HuH-7 (cell line): Measurements from ENCODE around the gene LRRC3.
"Not testable (repeated sequence)": the region's sequence is repeated elsewhere in the genome, so short reads cannot be mapped to it uniquely, and the experiment has no call there.

ENCODE experiments used
- DNase-seq: peaks from one replicate; pipeline ENCODE4 v3.0.0; 2011; ENCODE audit warnings: low spot score

Gene LRRC3, protein sequence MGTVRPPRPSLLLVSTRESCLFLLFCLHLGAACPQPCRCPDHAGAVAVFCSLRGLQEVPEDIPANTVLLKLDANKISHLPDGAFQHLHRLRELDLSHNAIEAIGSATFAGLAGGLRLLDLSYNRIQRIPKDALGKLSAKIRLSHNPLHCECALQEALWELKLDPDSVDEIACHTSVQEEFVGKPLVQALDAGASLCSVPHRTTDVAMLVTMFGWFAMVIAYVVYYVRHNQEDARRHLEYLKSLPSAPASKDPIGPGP

DNA sequence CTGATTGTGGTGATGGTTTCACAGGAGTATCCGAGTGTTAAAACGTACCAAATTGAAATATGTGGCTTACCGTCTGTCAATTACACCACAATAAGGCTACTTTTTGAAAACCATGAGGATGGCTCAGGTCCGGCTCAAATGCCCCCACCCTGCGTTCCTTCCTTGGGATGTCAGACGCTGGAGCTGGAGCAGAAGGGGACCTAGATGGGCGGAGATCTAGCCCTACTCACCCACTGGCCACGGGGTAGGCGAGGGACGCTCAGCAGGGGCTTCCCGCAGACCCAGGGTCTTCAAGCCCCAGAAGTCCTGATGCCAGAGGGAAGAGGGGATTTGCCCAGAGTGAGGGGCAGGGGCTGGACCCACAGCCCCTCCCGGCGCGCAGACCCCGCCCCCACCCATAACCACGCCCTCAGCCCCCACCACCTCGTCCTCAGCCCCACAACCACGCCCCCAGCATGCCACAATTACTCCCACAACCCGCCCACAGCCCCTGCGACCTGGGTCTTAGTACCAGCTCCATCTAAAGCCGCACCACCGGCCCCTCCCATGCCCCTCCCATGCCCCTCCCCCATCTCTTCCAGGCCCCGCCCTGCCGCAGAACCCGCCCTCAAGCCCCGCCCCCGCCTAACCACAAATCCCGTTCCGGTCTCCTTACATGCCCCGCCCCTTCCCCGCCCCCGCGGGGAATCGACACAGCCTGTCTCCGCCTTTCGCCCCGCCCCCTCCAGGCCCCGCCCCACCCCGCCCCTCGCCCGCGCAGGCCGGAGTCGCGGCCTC lies at the start of gene LRRC3:
Gene LRRC3, plus strand, starts transcription at position 764 of the 777 bp plus-strand sequence. CDS start 1,135 bp downstream, outside the sequence.
- DNase-seq: peak; percentile 98

DNA sequence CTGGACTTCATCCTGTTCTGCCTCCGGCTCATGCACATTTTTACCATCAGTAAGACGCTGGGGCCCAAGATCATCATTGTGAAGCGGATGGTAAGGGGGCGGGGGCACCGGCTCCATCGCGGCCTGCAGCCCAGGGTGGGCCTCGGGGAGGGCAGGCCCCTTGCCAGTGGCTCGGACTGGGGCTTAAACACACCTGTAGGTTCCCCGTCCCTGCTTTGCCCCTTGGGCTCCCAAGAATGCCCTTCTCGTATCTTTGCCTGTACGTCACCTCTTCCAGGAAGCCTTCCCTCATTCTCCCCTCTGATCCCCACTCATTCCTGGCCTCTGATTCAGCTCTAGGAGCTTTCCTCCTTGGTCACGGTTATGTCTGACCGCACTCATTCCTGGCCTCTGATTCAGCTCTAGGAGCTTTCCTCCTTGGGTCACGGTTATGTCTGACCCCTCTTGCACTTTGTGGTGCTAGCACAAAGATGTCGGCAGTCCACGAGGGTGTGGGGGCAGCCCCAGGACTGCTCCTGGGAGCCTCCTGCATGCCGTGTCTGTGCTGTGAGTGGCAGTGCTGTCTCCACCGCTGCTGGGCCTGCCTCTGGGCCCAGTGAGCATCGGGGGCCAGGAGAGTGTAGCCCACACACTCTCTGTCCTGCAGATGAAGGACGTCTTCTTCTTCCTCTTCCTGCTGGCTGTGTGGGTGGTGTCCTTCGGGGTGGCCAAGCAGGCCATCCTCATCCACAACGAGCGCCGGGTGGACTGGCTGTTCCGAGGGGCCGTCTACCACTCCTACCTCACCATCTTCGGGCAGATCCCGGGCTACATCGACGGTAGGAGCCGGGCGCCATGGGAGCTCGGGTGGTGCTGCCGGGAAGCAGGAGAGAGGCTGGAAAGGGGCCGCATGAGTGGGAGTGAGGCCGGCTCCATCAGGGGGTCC lies 49.1 kb upstream of the LRRC3 start:
- no peak for DNase-seq

DNA sequence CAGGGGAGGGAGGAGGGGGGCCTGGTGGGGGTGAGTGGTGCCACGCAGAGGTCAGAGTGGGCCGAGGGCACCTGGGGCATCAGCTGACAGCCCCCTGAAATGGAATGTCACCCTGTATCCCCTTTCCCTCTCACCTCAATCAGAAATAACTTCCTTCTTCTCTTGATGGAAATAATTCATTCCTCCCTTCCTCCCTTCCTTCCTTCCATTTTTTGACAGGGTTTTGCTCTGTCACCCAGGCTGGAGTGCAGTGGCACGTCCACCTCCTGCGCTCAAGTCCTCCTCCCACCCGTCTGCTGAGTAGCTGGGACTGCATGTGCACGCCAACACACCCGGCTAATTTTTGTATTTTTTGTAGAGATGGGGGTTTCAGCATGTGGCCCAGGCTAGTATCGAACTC lies 48.4 kb upstream of the LRRC3 start:
- no peak for DNase-seq

DNA sequence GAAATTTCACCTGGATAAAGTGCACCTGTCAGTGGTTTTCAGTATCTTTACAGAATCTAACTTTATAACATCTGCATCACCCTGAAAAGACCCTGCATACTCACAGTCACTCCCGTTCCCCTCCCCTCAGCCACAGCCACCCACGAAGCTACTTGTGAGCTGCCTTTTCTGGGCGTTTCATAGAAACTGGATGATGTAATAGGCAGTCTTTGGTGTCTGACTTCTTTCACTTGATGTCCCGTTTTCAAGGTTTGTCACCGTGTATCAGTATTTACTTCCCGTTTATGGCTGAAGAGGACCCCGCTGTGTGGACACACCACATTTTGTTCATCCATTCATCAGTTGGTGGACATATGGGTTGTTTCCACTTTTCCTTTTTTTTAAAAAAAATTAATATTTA lies 47.8 kb upstream of the LRRC3 start:
- no peak for DNase-seq

DNA sequence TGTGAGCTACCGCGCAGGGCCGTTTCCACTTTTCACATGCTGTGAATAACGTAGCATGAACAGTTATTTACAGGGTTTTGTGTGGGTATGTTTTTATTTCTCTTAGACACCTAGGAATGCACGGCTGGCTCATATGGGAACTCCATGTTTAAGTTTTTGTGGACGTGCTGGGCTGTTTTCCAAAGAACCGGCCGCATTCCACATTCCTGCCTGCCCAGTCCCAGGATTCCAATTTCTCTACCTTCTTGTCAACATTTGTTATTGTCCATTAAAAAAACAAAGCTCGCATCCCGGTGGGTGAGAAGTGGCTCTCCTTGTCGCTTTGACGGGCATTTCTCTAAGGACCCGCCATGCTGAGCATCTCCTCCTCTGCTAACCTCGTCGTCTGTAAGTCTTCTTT lies 47.1 kb upstream of the LRRC3 start:
- DNase-seq: no peak

DNA sequence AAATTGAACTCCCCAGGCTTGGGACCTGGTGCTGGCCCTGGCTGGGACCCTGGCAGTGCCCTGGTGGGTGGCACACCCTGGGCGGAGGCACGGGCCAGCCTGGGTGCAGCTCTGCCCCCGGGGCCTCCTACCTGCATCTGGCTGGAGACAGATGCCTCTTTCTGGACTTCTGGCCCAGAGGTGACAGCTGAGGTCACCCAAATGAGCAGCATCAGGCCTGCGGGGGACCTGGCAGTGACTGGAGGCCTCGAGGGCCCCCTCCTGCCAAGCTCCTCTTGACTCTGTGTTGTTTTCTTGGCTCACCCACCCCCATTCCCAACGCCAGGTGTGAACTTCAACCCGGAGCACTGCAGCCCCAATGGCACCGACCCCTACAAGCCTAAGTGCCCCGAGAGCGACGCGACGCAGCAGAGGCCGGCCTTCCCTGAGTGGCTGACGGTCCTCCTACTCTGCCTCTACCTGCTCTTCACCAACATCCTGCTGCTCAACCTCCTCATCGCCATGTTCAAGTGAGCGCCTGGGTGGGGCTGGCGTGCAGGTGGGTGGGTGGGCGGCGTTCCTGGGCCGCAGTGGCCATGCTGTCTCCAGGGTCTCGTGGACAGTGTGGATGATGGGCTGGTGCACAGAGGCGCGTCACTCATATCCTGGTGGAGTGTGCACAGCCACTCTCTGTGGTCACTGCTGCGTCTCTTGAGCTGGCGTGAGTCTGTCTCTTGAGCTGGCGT lies 41.6 kb upstream of the LRRC3 start:
- no peak for DNase-seq

DNA sequence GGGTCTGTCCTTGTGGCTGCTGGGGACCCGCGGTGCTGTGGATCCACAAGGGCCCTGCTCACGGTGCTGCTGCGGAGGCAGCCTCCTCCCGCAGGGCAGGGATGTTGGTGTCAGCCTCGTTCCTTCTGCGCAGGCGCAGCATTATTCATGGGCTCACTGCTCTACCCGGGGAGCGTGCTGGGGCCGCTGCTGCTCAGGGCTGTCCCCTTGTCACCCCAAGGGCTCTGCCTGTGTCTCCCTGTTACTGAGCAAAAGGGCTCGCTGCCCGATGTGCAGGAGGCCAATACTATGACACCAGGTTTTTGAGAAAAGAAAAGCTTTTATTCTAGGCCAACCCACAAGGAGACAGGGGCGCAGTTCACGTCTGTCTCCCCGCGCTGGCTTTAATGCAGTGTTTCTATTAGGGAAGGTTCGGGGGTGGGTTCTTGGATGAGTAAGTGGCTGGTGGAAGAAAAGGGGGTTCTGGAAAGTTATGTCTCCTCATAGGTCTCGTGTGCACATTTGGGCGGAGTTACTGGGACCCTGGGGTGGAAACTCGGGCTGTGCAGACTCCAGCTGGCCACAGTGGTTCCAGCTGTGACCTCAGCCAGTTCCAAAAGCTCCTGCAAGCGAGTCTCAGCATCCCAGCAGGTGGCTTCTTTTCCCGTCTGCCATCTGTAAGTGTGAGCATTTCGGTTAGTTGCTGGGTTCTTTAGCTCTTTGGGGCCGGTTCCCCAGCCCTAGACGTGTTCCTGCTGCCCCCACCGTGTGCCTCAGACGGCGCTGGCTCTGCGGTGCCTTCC lies 40.8 kb upstream of the LRRC3 start:
- no peak for DNase-seq

DNA sequence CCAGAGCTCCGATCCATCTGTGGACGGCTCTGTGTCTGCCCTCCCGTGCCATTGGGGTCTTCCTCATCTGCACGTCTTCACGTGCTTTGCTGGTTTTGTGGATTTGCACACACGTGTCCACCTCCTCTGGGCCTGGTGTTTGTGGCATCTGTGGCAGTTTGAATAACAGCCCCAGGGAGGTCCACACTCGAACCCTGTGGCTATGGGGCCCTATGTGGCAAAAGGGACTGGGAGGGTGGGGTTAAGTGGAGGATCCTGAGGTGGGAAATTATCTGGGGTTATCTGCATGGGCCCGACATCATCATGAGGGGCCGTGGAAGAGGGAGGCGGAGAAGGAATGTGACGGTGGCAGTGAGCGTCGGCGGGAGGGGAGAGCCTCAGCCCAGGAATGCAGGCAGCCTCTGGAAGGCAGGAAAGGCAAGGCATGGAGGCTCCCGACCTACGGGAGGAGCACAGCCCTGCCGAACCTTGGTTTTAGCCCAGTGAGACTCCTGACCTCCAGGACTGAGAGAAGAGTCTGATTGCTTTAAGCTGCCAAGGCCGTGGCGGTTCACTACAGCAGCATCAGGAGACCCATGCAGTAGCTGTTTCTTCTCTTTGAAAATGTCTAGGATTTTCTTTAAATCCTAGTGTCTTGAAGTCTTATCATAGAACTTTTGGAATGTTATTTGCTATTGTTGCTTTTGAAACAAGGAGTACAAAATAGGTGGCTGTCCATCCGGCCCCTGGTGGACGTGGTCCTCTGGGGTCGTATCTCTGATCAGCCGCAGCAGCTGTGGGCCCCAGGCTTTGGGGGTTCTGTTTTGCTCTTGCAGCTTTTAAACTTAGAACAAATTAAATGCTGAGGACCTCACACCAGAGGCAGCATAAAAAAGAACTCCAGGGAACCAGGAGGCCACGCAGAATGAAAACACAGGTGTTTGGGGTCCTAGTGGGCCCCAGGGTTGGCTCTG lies 40.0 kb upstream of the LRRC3 start:
- DNase-seq: no peak

DNA sequence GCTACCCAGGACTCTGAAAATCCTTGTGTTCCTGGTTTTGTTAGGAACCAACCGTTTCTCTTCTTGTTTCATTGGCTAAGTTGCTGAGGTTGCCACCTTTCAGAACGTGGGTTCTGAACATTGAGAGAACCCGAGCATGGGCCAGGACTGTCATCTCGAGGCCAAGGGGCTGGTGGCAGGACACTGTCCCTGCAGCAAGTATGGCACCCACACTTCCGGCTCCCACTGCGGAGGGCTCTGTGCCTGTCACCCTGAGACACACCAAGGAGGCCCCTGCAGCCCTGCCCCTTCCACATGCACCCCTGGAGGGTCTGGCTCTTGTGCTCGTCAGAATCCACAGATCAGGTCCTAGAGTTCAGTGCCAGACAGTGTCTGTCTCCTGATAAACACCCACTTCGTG lies 39.1 kb upstream of the LRRC3 start:
- DNase-seq: no peak

DNA sequence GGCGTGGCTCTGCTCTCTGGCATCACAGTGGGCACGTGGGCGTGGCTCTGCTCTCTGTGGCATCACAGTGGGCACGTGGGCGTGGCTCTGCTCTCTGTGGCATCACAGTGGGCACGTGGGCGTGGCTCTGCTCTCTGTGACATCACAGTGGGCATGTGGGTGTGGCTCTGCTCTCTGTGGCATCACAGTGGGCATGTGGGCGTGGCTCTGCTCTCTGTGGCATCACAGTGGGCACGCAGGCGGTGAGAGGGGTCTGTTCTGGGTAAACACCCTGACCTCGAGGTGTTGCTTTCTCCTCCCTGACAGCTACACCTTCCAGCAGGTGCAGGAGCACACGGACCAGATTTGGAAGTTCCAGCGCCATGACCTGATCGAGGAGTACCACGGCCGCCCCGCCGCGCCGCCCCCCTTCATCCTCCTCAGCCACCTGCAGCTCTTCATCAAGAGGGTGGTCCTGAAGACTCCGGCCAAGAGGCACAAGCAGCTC lies 37.6 kb upstream of the LRRC3 start:
- not testable (repeated sequence) for DNase-seq

DNA sequence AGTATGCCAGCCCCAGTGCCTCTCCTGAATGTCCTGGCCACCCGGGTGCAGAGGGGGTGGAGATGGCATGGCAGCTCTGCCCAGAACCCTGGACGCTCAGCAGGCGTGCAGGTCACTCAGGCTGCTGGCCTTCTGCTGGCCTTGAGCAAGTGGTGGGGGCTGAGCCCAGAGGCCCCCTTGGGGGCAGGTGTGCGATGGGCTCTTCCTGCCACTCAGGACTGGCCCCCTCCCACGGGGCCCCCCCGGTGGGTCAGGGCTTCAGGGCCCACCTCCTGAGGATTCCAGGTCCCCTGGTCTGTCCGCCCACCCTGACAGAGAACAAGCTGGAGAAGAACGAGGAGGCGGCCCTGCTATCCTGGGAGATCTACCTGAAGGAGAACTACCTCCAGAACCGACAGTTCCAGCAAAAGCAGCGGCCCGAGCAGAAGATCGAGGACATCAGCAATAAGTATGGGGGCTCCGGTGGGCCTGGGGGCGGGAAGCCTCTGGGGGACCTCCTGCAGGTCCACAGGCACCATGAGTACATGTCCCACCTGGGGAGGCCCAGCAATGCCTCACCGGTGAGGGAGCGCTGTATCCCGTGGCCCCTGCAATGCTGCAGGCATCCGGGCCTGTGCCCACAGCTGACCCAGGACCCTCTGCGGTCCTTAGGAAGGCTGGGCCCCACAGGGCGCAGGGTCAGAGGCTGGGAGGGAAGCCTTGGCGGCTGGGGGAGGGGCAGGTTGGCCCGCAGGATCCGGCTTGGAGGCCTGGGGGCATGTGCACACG lies 37.0 kb upstream of the LRRC3 start:
- no peak for DNase-seq

DNA sequence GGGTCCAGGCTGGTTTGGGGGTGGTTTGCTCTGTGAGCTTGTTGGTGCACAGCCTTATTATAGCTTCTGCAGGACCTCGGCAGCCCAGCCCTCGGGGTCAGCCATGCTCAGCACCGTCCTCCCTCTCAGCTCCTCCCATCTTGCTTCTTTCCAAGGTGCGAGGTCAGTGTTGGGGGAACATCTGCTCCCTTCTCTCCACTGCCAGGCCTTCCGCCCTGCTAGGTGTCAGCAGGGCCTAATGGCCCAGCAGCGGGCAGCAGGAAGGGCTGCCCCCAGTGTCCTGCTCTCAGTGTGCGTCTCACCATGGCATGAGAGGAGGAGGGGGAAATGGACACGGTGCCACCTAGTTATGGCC lies 36.5 kb upstream of the LRRC3 start:
- DNase-seq: no peak

DNA sequence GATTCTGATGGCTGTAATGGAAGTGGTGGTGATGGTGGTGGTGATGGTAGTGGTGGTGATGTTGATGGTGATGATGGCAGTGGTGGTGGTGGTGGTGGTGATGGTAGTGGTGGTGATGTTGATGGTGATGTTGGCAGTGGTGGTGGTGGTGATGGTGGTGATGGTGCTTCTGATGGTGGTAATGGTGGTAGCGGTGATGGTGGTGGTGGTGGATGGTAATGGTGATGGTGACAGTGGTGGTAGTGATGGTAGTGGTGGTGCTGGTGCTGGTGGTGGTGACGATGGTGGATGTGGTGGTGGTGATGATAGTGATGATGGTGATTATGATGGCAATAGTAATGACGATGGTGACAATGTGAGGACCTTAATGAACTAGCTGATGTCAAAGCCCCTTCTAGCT lies 35.6 kb upstream of the LRRC3 start:
- DNase-seq: no peak

DNA sequence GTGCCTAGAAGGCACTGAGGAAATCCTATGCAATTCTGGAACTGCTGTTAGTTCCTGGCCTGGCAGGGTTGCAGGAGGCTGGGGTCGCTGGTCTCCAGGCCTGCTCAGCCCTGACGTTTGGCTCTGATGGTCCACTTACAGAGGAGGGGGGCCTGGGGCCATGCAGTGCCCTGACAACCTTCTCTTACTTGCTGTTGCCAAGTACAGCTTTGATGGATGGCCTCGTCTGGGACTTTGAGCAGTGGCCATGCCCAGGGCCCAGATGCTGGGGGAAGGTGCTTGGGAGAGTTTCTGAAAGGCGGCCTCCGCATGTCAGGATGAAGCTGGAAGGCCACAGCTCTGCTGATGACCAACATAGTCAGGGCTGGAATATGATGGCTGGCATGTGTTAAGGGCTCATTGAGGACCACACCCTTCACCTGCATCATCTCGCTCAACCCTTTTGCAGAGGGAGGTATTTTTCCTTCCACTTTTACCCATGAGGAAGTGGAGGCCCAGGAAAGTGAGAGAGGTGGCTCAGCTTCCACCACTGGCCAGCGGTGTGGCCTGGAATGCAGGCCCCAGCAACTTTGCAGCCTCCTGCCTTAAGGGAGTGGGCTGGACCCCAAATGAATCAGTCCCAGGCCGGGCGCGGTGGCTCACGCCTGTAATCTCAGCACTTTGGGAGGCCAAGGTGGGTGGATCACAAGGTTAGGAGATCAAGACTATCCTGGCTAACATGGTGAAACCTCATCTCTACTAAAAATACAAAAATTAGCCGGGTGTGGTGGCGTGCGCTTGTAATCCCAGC lies 34.7 kb upstream of the LRRC3 start:
- no peak for DNase-seq

DNA sequence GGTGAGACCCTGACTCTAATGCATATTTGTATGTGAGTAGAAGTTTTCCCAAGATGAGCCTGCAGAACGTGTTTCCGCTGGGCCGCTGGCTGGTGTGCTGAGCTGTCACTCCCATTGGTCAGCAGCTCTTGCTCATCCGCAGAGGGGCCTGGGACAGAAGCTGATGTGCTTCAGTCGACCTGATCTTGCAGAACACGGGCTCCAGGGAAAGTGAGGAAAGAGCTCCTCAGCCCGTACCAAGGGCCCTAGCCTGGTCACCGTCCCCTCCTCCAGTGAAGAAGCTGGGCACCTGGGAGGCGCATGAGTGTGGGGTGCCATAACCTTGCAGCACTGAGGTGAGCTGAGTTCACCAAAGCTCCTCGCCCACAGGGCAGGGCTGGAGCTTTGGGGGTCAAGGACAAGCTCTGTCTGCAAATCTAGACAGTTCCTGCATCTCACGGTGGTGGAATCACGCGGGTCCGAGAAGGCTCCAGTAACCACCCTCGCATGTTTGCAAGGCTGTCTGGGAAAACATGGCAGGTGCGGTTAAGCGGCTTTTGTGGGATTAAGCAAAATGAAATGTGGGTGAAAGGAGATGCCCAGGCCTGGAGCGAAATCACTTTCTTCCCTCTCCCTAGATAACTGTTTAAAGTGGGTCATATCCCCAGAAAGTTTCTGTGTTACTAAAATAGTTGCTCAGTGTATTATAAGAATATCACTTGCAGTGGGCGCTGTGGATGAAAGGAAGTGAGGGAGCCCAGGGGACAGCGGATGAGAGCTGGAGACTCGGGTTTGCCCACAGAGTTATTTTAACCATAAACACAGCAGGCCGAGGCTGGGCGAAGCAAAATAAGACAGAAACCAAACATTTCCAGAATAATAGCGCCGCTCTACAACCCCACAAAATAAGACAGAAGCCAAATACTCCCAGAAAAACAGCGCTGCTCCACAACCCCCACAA lies 33.1 kb upstream of the LRRC3 start:
- DNase-seq: no peak

DNA sequence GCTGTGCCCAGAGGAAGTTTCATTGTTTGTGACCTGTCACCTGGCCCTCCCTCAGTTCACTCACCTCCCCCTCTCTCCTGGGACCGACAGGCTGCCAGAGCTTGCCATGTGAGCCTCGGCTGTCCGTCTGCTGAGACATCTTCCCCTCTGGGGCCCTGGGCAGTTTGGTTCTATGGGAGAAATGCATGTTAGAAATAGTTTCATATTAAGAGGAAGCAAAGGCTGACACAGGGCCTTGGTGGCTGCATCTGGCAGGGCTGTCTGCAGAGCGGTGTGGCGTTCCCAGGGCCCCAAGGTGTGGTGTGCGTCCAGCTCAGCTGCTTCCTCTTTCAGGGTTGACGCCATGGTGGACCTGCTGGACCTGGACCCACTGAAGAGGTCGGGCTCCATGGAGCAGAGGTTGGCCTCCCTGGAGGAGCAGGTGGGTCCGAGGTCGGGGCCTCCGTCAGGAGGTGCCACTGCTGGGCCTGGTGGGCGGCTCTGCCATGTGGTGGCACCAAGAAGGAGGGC lies 31.9 kb upstream of the LRRC3 start:
- DNase-seq: no peak
